LNCAP (cell line): ENCODE results near the gene MFN2.

Experiments used
- TF ChIP-seq, protein P1 (sequence below): fragments of 450-650 bp; IDR thresholded peaks from 2 replicates; pipeline ENCODE4 v1.5.1; 2017; ENCODE audit warnings: mild to moderate bottlenecking

Gene MFN2

DNA sequence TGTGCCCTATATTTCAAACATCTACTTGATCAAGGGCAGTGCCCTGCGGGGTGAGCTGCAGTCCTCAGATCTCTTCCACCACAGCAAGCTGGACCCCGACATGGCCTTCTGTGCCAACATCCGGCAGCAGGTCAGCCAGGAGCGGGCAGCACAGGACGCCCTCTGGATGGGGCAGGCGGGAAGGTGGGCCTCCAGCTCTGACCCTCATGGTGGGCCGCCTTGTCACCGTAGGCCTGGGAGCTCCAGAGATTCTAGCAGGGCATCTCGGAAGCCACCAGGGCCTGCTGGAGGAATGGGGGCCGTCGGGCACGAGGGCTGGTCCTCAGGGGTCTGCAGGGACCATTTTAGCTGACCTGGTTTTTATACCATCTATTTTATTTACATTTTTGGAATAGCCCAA lies 15.6 kb upstream of the MFN2 start:
- TF ChIP-seq, protein P1, sequence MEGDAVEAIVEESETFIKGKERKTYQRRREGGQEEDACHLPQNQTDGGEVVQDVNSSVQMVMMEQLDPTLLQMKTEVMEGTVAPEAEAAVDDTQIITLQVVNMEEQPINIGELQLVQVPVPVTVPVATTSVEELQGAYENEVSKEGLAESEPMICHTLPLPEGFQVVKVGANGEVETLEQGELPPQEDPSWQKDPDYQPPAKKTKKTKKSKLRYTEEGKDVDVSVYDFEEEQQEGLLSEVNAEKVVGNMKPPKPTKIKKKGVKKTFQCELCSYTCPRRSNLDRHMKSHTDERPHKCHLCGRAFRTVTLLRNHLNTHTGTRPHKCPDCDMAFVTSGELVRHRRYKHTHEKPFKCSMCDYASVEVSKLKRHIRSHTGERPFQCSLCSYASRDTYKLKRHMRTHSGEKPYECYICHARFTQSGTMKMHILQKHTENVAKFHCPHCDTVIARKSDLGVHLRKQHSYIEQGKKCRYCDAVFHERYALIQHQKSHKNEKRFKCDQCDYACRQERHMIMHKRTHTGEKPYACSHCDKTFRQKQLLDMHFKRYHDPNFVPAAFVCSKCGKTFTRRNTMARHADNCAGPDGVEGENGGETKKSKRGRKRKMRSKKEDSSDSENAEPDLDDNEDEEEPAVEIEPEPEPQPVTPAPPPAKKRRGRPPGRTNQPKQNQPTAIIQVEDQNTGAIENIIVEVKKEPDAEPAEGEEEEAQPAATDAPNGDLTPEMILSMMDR: no peak

DNA sequence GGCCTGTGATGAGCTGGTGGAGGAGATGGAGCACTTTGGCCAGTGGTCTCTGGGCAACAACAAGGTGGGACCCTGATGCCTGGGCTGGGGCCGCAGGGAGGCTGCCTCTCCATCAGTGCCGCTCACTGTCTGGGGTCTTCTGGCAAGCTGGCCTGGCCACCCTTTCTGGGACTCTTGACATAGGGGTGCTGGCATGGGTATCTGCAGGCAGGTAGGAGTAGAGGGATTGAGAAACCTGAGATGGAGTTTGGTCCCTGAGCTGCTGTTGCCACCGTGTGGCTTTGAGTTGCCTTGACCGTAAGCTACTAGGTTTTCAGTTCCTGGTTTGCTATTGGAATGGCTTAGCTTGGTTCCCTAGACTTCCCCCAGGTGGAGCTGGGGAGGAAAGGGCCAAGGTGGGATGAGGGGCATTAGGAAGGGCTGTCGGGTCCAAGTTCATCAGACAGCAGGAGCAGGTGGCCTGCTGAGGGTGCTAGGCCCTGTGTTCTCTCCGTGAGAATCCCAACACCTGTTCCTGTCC lies 13.2 kb upstream of the MFN2 start:
- TF ChIP-seq, protein P1: no peak

DNA sequence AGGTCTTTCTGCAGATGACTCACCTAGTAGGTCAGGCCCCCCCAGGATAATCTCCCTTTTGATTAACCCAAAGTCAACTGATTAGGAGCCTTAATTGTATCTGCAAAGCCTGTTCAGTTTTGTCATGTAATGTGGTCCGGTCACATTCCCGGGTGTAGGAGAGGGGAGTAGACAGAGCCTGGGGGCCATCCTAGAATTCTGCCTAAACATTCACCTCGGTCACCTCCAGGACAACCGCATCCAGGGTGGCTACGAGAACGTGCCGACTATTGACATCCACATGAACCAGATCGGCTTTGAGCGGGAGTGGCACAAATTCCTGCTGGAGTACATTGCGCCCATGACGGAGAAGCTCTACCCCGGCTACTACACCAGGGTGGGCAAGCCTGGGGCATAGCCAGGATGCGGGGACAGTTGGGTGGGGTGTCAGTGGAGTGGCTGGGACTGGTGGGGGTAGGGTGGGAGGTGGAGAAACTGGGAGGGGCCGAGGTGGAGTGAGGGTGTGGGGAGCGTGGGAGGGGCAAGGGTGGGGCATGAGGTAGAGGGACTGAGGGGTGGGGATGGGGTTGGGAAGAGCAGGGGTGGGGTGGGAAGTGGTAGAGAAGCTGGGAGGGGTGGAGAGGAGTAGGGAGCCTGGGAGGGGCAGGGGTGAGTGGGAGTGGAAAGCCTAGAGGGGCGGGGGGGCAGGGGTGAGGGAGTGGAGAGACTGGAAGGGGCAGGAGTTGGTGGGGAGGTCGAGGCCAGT lies 9.6 kb upstream of the MFN2 start:
- TF ChIP-seq, protein P1: no peak

DNA sequence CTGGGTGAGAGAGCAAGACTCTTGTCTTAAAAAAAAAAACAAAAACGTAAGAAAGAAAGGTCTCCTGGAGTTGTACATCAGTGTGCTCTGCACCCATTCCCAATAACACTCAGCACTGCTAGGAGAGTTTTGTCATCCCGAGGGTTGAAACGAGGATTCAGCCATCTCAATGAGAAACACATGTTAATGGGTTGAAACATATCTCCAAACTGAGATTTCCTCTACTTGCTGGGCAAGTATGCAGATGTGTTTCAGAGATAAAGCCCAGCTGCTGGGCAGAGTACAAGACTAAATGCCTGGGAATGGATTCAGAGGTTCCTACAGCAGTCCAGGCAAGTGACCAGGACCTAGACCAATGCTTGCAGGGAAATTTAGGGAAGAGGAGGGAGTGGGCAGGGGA lies 2.6 kb upstream of the MFN2 start:
- TF ChIP-seq, protein P1: no peak

DNA sequence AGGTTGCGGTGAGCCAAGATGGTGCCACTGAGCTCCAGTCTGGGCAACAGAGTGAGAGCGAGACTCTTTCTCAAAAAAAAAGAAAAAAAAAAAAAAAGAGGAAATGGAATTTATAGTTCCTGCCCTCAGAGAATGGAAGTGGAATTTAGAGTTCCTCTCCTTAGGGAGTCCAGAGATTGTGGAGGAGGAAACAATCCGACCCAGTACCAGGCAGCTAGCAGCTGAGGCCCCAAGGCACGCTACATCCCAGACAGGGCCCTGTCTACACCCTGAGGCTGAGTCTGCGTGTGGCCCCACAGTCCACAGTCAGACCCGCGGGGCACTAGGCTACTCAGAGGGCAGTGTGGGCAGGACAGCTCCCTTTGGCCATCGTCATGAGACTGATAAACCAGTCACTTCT lies 1.9 kb upstream of the MFN2 start:
- TF ChIP-seq, protein P1: no peak

DNA sequence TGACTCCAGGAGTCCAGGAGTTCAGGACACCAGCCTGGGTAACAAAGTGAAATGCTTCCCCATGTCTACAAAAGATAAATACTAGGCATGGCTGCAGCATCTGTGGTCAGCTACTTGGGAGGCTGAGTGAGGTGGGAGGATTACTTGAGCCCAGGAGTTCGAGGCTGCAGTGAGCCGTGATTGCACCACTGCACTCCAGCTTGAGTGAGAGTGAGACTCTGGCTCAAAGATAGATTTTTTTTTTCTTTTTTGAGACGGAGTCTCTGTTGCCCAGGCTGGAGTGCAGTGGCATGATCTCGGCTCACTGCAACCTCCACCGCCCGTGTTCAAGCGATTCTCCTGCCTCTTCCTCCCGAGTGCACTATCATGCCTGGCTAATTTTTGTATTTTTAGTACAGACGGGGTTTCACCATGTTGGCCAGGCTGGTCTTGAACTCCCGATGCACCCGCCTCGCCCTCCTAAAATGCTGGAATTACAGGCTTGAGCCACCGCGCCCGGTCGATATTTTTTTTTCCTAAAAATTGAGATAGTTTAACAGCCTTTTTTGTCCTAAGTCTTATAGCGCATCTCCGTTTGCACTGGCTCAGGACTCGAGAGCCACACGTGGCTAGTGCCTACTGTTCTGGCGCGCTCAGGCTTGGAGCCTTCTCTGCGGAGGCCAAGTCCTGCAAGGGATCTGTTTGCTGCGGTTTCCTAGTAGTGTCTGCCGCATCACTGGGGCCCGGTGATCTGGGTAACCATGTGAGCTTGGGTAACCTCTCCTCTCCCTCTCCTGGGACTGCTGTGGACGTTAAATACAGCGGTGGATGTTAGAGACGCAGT lies 1.0 kb upstream of the MFN2 start:
- TF ChIP-seq, protein P1: no peak

DNA sequence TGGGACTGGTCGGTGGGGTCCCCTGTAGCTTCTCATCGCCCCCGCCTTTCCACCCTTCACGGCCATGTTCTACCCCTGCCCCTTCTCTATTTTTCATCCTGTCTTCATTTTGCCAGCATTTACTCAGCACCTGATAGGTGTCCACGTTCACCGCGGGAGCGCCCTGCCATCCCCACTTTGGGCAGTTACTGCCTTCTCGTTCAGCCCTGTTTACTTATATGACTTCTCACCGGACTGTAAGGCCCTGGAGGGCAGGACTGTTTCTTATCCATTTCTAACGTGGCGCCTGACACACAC lies 380 bp downstream of the MFN2 start:
- TF ChIP-seq, protein P1: no peak
